Kasumi-1 (cell line): ENCODE results near the gene GATM.
A peak's percentile ranks its signal among the peaks of the same experiment; 100 is the strongest.
"Not testable (repeated sequence)": the region's sequence is repeated elsewhere in the genome, so short reads cannot be mapped to it uniquely, and the experiment has no call there.

Source experiments
- DNase-seq, 2 experiments: peaks; one replicate each; lab custom pipeline; 2025; lab: John Stamatoyannopoulos, UW

Gene GATM

DNA sequence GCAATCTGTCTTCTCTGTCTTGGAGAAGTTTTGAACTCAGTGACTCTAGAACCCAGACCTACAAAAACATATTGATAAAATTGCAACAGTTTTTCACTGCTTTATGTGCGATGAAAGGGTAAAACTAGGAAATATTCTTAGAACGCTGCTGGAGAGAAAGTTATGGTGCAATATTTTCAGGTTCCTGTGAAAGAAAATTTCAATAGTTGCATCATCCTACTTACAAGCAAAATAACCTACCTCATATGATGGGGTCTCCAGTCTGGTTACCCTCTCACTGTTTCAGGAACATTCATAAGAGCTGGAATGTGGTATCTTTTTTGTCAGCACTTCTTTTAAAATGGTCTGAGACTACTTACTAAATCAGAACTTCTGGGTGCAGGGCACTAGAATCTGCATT lies 27.1 kb downstream of the GATM start:
- DNase-seq: no peak

DNA sequence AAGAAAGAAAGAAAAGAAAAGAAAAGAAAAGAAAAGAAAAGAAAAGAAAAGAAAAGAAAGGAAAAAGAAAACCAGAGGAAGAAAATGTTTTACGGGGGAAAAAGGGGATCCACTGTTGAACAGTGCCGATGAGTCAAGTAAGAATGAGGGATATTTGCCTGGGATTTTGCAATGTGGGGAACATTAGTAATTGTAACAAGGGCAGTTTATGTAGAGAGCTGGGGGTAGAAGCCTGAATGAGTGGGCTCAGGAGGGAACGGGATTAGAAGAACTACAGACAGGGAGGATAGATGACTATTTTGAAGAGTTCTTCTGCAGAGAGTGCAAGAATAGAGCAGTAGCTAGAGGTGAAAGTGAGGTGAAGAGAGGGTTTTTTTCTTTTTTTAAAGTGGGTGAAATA lies 28.7 kb downstream of the GATM start:
- DNase-seq: no peak

DNA sequence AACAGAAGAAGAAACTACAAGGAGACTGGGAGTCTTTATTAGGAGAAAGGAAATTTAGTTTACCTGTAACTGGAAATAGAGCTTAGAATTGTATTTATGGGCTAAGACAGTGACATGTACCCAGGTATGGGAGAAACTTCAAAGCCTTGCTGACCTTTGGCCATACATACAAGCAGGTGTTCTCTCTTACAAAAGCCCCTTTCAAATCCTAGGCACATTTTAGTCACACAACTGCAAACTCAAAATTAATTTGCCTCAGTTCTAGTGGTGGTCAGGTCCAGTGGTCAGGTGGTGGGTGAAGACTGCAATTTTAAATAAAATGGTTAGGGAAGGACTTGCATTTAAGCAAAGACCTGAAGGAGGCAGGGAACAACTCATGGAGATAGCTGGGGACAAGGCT lies 30.4 kb downstream of the GATM start:
- DNase-seq: no peak

DNA sequence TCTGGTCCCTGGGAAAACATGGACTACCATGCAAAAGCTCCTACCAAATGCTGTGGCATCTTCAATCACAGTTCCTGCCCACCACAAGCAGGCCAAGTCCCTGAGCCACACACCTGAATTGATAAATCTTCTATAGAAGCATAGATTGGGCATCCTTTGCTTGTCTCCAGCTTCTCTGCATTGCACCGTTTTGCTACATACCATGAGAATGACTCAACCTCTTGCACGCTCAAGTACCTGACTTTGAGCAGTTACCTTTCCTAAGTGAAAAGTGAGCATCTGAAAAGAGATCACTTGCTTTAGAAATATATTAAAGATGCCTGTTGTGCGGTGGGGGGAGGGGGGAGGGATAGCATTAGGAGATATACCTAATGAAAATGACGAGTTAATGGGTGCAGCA lies 31.3 kb downstream of the GATM start:
- DNase-seq: no peak

DNA sequence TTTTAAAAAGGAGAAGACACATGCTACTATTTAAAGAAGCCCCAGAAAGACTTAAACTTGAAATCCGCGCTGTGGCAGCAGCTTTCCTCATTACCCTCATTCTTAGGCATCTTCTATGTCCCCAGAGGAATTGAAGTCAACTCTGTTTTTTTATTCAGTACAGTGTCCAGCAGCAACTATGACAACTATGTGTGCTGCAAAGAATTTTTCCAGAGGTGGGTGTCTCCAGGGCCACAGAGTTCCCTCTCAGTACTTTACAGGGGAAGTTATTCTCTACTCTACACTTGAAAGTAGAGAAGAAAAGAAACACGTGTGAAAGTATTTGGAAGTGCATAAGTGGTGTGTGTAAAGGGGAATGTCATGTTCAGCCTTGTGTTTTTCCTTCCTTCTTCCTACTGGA lies 32.0 kb downstream of the GATM start:
- no peak for DNase-seq

DNA sequence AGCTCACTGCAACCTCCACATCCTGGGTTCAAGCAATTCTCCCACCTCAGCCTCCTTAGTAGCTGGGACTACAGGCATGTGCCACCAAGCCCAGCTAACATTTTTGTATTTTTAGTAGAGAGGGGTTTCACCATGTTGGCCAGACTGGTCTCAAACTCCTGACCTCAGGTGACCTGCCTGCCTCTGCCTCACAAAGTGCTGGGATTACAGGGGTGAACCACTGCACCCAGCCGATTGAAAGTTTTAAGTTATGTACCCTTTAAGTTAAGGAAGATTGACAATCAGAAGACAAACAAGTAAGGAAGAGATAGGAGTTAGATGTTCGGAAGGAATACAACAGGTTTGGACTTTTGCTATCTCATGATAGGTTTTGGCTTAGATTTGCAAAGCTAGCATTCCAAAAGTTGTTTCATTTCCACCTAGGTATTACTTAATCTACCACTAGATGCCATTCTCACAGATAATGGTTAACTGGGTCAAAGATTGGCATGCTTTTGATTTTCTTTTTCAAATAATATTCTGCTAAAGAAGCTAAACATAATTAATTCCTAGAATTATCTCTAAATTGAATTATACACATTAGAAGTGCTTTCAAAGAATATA lies 35.0 kb downstream of the GATM start:
- DNase-seq: no peak

DNA sequence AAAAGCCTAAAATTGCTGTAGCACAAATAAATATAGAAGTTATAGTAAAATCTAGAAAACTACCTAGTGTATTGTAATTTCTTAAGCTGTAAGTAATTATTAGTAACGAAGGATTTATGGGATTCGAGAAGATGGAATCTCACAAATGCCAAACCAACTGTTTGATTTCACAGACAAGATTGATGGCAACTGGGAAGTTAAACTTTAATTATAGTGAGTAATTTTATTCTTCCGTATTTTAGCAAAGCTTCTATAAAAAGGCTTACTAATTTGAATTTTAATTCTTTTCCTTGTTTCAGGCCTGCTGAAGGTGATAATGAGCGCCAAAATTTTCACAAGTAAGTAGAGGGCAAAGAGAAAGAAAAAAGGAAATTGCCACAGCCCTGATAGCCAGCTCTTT lies 36.6 kb downstream of the GATM start:
- DNase-seq: no peak

DNA sequence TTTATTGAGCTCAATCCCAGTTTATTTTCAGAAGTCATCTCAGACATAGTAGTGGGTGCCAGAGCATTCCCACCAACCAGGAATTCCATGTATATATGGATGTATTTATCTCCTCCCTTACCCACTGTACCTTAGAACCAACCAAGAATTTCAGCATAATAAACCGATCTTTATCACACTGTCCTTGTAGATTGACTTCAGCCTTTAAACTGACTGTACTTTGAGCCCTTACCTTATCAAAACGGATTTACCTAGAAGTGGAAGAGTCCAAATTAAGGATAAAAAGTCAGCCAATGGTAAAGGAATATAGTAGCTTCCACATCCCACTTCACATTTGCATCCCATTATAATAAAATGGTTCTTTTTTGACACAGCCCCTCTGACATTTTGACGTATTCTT lies 37.9 kb downstream of the GATM start:
- DNase-seq: no peak

DNA sequence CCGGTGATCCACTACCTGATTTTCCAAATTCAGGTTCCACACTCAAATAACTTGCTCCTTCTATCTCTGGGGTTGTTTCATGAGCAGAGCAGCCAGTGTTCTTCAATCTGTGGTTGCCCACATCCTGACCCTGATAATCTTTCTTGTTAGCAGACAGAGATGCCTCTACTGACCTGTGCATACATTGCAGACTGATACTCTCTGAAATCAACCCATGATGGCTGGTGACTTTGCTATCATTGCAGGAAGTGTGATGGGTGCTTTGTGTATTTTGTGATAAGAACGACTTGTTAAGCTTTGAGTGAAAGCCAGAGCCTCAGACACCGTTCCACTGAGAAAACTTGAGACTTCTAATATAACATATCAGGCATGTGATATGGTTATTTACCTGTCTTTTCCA lies 39.9 kb downstream of the GATM start:
- no peak for DNase-seq

DNA sequence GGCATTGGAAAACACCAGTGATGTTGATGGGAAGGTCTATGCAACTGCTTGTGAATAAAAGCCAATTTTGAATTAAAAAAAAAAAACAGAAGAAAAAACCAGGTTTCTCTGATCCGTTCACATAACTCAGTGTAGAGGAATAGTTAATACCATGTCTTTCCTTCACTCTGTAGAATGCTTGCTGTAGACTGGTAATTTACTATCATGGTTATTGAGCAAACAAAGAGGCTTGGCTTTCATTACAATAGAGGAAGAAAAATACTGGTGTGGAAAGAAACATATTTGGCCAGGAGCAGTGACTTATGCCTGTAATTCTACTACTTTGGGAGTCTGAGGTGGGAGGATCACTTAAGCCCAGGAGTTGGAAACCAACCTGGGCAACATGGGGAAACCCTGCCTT lies 41.1 kb downstream of the GATM start:
- DNase-seq: no peak

DNA sequence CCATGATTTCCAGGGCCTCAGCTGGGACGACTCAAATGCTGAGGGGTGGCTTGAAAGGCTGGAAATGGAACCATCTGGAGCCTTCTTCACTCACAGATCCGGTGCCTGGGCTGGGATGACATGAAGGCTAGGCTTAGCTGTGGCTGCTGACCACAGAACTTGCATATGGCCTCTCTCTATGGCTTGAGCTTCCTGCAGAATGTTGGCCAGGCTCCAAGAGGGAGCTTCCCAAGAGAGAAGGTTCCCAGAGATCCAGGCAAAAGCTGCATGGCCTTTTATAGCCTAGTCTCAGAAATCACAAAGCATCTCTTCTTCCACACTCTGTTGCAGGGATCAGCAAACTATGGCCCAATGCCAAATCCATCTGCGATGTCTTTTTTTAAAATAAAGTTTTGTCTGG lies 44.8 kb downstream of the GATM start:
- no peak for DNase-seq

DNA sequence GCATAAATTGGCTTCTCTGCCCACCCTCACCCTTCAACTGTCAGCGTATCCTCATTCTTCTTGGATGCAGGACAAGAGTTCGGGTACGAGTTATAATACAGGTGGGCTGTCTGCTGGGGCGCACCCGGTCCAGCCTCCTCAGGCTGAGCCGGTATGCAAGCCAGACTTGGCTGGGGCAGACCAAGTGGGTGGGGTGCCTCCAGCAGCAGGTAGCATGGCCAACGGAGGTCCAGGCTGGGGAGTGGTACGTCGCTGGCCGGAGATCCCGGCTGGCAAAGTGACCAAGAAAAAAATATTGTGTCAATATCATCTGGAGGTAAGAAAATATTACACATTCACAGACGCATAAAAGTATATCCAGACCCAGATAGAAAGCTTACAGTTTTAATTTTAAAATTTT lies 45.6 kb downstream of the GATM start:
- no peak for DNase-seq

DNA sequence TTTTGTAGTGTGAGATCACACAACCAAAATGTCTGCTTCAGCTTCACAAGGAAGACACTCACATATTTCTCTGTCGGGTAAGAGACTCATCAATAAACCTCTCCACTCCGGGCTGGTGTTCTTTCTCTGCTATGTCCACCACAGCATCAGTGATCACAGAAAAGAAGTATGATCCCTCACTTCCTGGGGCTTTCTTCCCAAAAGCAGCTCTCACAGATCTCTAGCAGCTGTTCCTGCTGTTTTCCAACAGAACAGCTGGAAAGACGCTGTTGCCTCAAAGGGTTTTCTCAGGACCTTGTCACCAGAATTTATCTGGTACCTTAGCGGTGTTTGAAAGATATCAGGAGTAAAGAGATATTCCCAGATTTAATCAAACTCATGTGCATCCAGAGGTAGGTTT lies 46.4 kb downstream of the GATM start:
- no peak for DNase-seq

DNA sequence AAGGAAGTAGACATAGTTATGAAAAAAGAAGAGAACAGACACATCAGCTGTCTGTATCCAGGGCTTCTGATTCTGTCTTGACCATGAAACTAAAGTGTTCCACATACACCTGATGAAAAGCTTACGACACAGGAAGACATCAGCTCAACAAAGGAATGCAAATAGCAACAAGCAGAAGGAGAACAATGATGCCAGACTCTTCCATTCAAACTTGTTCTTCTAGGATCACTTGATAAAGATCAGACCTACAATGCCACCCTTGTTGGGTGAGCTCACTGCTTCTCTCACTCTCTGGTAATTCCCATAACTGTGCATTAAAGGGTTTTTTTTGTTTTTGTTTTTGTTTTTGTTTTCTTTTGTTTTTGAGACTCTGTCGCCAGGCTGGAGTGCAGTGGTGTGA lies 49.7 kb downstream of the GATM start:
- DNase-seq: no peak

DNA sequence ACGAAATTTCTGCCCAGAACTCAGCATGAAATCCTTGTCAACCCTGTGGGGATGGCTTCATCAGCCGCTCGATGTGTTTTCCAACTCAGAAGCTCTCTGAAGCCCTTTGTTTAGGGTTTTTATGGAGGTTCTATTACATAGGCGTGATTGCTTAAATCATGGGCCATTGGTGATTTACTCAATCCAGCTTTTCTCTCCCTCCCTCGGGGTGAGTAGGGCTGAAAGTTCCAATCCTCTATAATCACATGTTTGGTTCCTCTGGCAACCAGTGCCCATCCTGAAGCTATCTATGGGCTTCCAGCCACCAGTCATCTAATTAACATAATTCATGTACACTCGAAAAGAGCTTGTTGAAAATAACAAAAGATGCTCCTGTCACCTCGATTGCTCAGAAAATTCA lies 51.6 kb downstream of the GATM start:
- DNase-seq: no peak

DNA sequence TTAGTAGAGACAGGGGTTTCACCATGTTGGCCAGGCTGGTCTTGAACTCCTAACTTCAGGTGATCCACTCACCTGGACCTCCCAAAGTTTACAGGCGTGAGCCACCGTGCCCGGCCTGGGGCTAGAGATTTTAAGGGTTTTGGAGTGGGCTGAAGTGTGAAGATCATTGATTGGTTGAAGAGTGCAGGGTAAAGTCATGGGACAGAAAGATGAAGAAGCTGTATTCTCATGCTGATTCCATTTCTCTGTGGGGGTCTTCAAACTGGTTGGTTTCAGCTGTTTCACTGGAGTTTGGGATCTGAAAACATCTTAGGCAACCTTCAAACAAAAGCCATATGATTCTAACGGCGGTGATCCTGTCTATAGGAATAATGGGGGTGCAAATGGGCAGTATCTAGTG lies 52.1 kb downstream of the GATM start:
- no peak for DNase-seq

DNA sequence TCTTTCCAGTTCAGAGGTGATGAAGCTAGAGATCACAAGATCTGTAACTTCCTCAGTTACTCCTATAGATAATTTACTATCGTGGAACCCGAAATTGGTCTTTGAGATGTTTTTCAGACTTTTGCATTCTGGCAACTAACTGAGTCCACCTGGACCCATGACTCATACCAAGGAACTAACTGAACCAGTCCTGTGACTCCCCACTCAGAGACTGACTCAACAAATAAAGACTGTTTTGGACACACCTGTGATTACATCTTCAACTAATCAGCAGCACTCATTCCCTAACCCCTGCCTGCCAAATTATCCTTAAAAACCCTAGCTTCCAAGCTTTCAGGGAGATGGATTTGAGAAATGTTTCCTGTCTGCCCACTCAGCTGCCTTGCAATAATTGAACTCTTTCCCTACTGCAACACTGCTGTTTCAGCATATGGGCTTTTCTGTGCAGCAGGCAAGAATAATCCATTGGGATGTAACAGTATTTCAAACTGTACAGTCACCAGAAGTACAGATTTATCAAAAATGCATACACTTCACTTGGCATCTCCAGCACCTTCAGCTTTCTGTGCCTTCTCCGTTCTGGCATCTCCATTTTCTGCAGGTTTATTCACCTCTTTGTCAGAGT lies 57.7 kb downstream of the GATM start:
- DNase-seq: no peak

DNA sequence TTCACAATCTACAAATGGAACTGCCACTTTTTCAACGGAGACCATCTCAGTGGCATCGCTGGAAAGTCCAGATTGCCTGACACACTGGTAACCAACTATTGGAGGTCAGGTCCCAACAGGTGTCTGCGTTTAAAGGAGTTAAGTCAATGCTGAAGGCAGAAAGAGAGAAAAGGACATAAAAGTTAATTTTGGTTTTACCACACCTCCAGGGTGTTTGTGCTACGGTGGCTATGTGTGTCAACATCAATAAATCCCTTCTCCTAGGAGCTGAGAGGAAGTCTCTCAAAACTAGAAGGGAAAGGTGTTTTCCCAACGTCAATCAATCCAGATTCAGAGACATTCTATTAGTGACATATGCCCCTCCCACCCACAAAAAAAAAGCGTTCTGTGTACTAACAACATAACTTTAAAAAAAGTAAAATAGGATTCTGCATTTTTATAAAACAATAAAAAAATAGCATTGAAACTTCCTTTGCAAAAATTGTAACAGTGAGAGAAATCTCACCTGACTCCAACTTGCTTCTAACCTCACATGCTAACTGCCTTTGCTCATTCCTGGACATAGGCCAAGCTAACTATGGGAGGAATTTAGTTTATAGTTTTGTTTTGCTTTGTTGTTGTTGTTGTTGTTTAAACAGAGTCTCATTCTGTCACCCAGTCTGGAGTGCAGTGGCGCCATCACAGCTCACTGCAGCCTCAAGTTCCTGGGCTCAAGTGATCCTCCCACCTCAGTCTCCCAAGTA lies 58.7 kb downstream of the GATM start:
- no peak for DNase-seq

DNA sequence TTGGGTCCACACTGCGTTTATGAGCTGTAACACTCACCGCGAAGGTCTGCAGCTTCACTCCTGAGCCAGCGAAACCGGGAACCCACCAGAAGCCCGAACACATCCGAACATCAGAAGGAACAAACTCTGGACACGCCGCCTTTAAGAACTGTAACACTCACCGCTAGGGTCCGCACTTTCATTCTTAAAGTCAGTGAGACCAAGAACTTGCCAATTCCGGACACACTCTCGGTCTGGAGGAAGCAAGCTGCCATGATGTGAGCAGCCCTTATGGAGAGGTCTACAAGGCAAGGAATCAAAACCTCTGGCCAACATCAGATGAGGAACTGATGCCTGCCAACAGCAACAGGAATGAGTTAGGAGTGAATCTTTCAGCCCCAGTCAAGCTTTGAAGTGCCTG lies 63.4 kb downstream of the GATM start:
- peak; percentile 33 to 36 for DNase-seq

DNA sequence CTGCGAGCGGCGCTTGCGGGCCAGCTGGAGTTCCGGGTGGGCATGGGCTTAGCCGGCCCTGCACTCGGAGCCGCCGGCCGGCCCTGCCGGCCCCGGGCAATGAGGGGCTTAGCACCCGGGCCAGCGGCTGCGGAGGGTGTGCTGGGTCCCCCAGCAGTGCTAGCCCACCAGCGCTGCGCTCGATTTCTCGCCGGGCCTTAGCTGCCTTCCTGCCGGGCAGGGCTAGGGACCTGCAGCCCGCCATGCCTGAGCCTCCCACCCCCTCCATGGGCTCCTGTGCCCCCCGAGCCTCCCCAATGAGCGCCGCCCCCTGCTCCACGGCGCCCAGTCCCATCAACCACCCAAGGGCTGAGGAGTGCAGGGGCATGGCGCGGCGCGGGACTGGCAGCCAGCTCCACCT lies 64.2 kb downstream of the GATM start:
- DNase-seq: not testable (repeated sequence)
